ENCODE results near the gene CTBP1.
A peak's percentile ranks its signal among the peaks of the same experiment; 100 is the strongest.

The CTBP1 gene

DNA sequence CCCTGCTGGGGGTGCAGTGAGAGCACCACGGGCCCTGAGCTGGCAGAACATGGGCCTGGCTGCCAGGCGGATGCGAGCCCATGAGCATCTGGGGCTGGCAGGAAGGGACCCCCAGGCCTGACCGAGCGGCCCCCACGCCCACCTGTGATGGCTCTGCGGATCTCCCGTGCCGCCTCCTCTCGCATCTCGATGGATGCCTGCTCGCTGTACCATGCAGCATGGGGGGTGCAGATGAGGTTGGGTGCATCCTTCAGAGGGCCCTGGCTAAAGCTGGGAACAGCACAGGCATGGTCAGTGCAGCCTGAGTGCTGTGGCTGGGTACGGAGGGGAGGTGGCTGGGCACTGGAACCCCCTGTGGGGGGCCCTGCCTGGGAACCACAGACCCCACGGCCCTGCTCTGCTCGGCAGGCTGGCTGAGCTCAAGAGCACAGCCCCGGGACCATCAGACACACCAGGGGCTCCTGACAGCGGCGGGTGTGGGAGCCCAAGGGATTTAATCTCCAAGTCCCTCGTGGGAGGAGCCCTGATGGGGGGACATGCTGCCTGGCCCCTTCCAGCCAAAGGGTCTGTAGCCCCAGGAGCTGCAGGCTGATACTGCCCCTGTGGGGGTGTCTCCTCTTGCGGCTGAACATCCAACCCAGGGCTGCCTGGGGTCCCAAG lies 35.5 kb downstream of the CTBP1 start:
- DNase-seq = no peak
- Mint-ChIP-seq H3K36me3 (ENCODE audit: low read depth) (peaks cover 11% of the 10 kb centered on the region), H3K27ac (no peak overlapping the region), H3K4me1 (peaks cover 21% of the 10 kb centered on the region), H3K4me3 (no peak overlapping the region), H3K27me3 (ENCODE audit: low read depth, poor library complexity) (no peaks in the 10 kb centered on the region), H3K9me3 (no peaks in the 10 kb centered on the region)
- TF ChIP-seq, protein P1, sequence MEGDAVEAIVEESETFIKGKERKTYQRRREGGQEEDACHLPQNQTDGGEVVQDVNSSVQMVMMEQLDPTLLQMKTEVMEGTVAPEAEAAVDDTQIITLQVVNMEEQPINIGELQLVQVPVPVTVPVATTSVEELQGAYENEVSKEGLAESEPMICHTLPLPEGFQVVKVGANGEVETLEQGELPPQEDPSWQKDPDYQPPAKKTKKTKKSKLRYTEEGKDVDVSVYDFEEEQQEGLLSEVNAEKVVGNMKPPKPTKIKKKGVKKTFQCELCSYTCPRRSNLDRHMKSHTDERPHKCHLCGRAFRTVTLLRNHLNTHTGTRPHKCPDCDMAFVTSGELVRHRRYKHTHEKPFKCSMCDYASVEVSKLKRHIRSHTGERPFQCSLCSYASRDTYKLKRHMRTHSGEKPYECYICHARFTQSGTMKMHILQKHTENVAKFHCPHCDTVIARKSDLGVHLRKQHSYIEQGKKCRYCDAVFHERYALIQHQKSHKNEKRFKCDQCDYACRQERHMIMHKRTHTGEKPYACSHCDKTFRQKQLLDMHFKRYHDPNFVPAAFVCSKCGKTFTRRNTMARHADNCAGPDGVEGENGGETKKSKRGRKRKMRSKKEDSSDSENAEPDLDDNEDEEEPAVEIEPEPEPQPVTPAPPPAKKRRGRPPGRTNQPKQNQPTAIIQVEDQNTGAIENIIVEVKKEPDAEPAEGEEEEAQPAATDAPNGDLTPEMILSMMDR (IDR thresholded peaks at IDR 0.05) = no peak

DNA sequence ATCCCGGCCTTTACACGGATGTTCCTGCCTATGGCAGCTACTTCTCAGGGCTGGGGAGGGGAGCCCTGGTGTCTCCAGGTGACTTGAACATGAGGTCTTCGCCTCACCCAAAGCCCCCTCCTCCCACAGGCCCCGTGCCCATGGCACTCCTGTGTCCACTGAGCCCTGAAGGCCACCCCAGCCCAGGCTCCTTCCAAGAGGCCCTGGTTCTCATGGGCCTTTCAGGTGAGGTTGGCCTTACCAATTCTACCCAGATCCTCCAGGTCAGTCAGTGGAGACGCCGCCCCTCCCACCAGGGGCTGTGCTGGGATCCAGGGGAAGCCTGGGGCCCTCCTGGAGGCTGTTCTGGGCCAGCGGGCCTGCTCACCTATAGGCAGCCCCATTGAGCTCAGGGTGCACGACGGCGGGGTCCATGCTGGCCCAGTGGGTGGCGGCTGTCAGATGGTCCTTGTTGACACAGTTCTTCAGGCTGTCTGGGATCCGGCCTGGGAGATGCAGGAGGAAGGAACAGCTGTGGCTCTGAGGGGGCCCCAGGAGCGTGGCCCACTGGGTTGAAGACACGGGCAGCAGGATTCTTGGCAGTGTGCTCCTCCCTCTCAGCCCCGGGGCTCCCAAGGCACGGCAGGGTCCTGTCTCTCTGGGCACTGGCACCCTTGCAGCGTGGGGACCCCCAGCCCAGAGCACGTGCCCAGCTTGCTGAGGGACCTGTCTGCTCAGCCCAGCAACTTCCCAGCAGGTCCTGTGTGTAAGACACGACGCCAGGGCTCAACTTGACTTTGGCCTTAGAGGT lies 36.2 kb downstream of the CTBP1 start:
- Mint-ChIP-seq H3K4me3 (no peak overlapping the region), H3K4me1 (peaks cover 21% of the 10 kb centered on the region), H3K9me3 (no peaks in the 10 kb centered on the region), H3K36me3 (ENCODE audit: low read depth) (peaks cover 4% of the 10 kb centered on the region), H3K27ac (no peak overlapping the region), H3K27me3 (ENCODE audit: low read depth, poor library complexity) (no peaks in the 10 kb centered on the region)
- DNase-seq = no peak
- TF ChIP-seq, protein P1 (IDR thresholded peaks at IDR 0.05) = no peak

DNA sequence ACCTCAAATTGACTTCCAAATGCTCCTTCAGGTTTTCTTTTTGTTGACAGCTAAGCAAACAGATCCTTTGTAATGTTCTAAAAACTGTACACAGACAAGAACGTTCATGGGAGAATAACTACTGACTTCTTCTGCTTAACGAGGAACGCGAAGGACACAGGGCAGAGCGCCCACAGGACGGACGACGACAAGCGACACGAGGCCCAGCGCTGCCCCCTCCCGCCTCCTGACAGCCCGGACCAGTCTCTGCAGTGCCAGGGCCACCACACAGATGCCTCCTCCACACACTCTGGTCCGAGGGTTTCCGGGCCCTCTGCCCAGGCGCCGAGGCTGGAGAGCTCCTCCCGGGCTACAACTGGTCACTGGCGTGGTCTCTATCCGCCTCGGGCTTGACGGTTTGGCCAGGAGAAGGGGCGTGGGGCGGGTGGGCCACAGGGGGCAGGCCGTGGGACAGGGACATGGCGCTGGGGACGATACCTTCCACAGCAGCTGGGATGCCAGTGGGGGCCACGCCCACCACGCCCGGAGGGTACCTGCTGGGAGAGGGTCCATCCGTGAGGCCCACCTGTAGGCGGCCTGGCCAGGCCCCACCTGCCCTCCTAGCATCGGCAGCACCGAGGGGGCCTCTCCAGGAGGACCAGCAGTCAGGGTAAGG lies 36.9 kb downstream of the CTBP1 start:
- H3K27ac Mint-ChIP-seq = peak overlapping the region; percentile 16
- TF ChIP-seq, protein P1 (IDR thresholded peaks at IDR 0.05) = no peak
- no peak for DNase-seq
- H3K9me3 Mint-ChIP-seq = no peaks in the 10 kb centered on the region
- H3K27me3 Mint-ChIP-seq (ENCODE audit: low read depth, poor library complexity) = no peaks in the 10 kb centered on the region
- H3K4me1 Mint-ChIP-seq = peaks cover 18% of the 10 kb centered on the region
- no peak overlapping the region for H3K4me3 Mint-ChIP-seq
- no peaks in the 10 kb centered on the region for H3K36me3 Mint-ChIP-seq (ENCODE audit: low read depth)

DNA sequence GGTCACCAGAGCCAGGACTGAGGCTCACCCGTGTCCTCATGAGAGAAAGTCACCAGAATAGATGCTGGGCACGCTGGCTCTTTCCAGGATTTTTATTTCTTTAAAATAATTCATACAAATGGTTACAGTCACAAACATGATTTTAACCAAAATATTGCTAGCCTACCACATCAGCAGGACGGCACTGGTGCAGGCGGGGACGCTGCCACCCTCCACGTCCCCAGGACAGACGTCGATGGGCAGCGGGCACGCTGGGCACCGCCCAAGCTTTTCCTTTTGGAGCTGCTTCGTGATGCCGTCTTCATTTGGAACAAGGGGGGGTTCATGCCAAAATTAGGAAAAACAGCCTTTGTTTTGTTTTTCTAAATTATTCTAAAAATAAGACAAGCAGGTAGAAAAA lies 37.6 kb downstream of the CTBP1 start:
- H3K4me1 Mint-ChIP-seq = peaks cover 18% of the 10 kb centered on the region
- H3K36me3 Mint-ChIP-seq (ENCODE audit: low read depth) = no peaks in the 10 kb centered on the region
- H3K27ac Mint-ChIP-seq = no peak overlapping the region
- TF ChIP-seq, protein P1 (IDR thresholded peaks at IDR 0.05) = no peak
- DNase-seq = no peak
- H3K4me3 Mint-ChIP-seq = no peak overlapping the region
- H3K9me3 Mint-ChIP-seq = no peaks in the 10 kb centered on the region
- H3K27me3 Mint-ChIP-seq (ENCODE audit: low read depth, poor library complexity) = no peaks in the 10 kb centered on the region

DNA sequence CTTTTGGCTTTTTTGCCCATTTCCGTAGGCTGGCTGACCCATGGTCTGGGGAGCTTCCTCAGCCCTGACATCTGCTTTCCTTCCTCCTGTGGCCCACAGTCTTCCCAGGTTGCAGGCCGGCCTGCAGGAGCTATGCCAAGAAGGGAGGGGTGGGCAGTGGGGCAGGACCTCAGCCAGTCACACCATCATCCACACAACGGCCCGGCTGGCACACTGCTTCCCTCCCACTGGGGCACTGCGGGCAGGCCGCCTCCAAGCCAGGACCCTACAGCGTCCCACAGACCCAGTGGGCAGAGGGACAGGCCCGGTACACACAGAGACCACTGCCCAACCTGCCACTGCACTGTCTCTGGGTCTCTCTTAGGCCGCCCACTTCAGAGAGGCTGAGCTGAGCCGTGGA lies 38.0 kb downstream of the CTBP1 start:
- peaks cover 18% of the 10 kb centered on the region for H3K4me1 Mint-ChIP-seq

More for the DNA sequence above, 38.0 kb downstream of the CTBP1 start:
- H3K36me3 Mint-ChIP-seq (ENCODE audit: low read depth) = no peaks in the 10 kb centered on the region
- DNase-seq = no peak
- TF ChIP-seq, protein P1 (IDR thresholded peaks at IDR 0.05) = no peak
- no peaks in the 10 kb centered on the region for H3K27me3 Mint-ChIP-seq (ENCODE audit: low read depth, poor library complexity)
- H3K4me3 Mint-ChIP-seq = no peak overlapping the region
- H3K27ac Mint-ChIP-seq = no peak overlapping the region
- H3K9me3 Mint-ChIP-seq = no peaks in the 10 kb centered on the region
